Mesendoderm (in vitro differentiated cells): ENCODE results near the gene CELF1.
A peak's percentile ranks its signal among the peaks of the same experiment; 100 is the strongest.
"Not testable (repeated sequence)": the region's sequence is repeated elsewhere in the genome, so short reads cannot be mapped to it uniquely, and the experiment has no call there.

ENCODE experiments used
- DNase-seq: peaks from one replicate; pipeline ENCODE4 v3.0.0; 2013
- H2AK5ac ChIP-seq: 2 replicates; pipeline ENCODE4 v1.6.1; 2013; ENCODE audit warnings: low read length, inconsistent platforms
- H2BK120ac ChIP-seq: 2 replicates; pipeline ENCODE4 v1.6.1; 2013; ENCODE audit warnings: low read depth, mild to moderate bottlenecking, low read length, moderate library complexity, mixed read lengths
- H2BK15ac ChIP-seq: replicated peaks from 2 replicates; pipeline ENCODE4 v1.6.1; 2013; ENCODE audit warnings: low read depth, mild to moderate bottlenecking, moderate library complexity
- H2BK5ac ChIP-seq: 2 replicates; pipeline ENCODE4 v1.6.1; 2013; ENCODE audit warnings: low read length, inconsistent platforms
- H3K18ac ChIP-seq: 2 replicates; pipeline ENCODE4 v1.6.1; 2013; ENCODE audit warnings: mild to moderate bottlenecking, low read length, mixed read lengths
- H3K23ac ChIP-seq: one replicate; pipeline ENCODE4 v1.6.1; 2013; ENCODE audit warnings: low read length
- H3K27ac ChIP-seq: 2 replicates; pipeline ENCODE4 v1.5.1; 2013; ENCODE audit warnings: low read depth, mild to moderate bottlenecking, inconsistent platforms, low read length, moderate library complexity
- H3K27me3 ChIP-seq: 2 replicates; pipeline ENCODE4 v1.6.1; 2013; ENCODE audit warnings: low read length, control low read depth, mild to moderate bottlenecking, inconsistent platforms; ENCODE audit not compliant: insufficient read depth, poor library complexity
- H3K36me3 ChIP-seq: 2 replicates; pipeline ENCODE4 v1.6.1; 2013; ENCODE audit warnings: low read length, inconsistent platforms; ENCODE audit not compliant: control insufficient read depth, insufficient read depth
- H3K4ac ChIP-seq: one replicate; pipeline ENCODE4 v1.6.1; 2013; ENCODE audit warnings: low read depth, mild to moderate bottlenecking, low read length, moderate library complexity
- H3K4me1 ChIP-seq: 2 replicates; pipeline ENCODE4 v1.6.1; 2013; ENCODE audit warnings: low read depth, low read length, inconsistent platforms; ENCODE audit not compliant: control insufficient read depth
- H3K4me2 ChIP-seq: 2 replicates; pipeline ENCODE4 v1.6.1; 2013; ENCODE audit warnings: low read length
- H3K4me3 ChIP-seq: 2 replicates; pipeline ENCODE4 v1.5.1; 2013; ENCODE audit warnings: mild to moderate bottlenecking, low read length
- H3K56ac ChIP-seq: one replicate; pipeline ENCODE4 v1.6.1; 2013; ENCODE audit warnings: low read length
- H3K79me1 ChIP-seq: 2 replicates; pipeline ENCODE4 v1.6.1; 2013; ENCODE audit warnings: low read length, inconsistent platforms
- H3K79me2 ChIP-seq: 2 replicates; pipeline ENCODE4 v1.6.1; 2013; ENCODE audit warnings: mild to moderate bottlenecking, low read length; ENCODE audit not compliant: control insufficient read depth, insufficient read depth
- H3K9ac ChIP-seq: 2 replicates; pipeline ENCODE4 v1.6.1; 2013; ENCODE audit warnings: low read length, inconsistent platforms
- H4K5ac ChIP-seq: one replicate; pipeline ENCODE4 v1.6.1; 2013; ENCODE audit warnings: low read length
- H4K8ac ChIP-seq: one replicate; pipeline ENCODE4 v1.6.1; 2013; ENCODE audit warnings: low read depth, mild to moderate bottlenecking, control low read depth, low read length, moderate library complexity
- WGBS: extraction: QIAGEN DNeasy Blood & Tissue Kit; methylation state at CpG from one replicate; pipeline ENCODE4 v1.1.7; 2013; ENCODE audit warnings: low lambda C conversion rate, missing lambda C conversion rate; ENCODE audit not compliant: insufficient coverage; ENCODE audit errors: extremely low coverage; 5-methylcytosine and 5-hydroxymethylcytosine counted together

The CELF1 gene

GRCh38 chr11:47466201-47466600 is 86.7 kb downstream of the CELF1 start:
- Histone ChIP-seq H3K4me2 (no peak overlapping the region), H3K4me1 (no peaks in the 10 kb centered on the region), H4K8ac (no peak overlapping the region), H3K56ac (no peak overlapping the region), H3K4ac (no peak overlapping the region), H3K18ac (no peak overlapping the region), H3K9ac (no peak overlapping the region), H2AK5ac (no peak overlapping the region), H3K36me3 (peaks cover 11% of the 10 kb centered on the region), H2BK15ac (no peak overlapping the region), H3K79me2 (peaks cover 11% of the 10 kb centered on the region), H4K5ac (no peak overlapping the region), H3K23ac (no peak overlapping the region), H3K79me1 (peaks cover 29% of the 10 kb centered on the region), H2BK120ac (no peak overlapping the region), H2BK5ac (no peak overlapping the region), H3K4me3 (no peak overlapping the region), H3K27me3 (no peaks in the 10 kb centered on the region), H3K27ac (no peak overlapping the region)
- DNase-seq: no peak
- no CpG with 5 or more reads among the region's 5 CpGs for WGBS

- H3K4me1 ChIP-seq: no peaks in the 10 kb centered on the region
- peaks cover 9% of the 10 kb centered on the region for H3K79me2 ChIP-seq
- H3K56ac ChIP-seq: no peak overlapping the region
- H3K27ac ChIP-seq: no peak overlapping the region
- no peak overlapping the region for H3K18ac ChIP-seq
- H2BK120ac ChIP-seq: no peak overlapping the region
- no peak overlapping the region for H2AK5ac ChIP-seq
- H2BK15ac ChIP-seq: no peak overlapping the region
- H3K36me3 ChIP-seq: peaks cover 6% of the 10 kb centered on the region
- H3K23ac ChIP-seq: no peak overlapping the region
- H3K4me3 ChIP-seq: no peak overlapping the region
- no peak overlapping the region for H3K4me2 ChIP-seq
- H3K4ac ChIP-seq: no peak overlapping the region
- H4K8ac ChIP-seq: no peak overlapping the region
- H3K27me3 ChIP-seq: no peaks in the 10 kb centered on the region
- peak; percentile 42 for DNase-seq
- WGBS: no CpG with 5 or more reads among the region's 5 CpGs
- H3K79me1 ChIP-seq: peaks cover 21% of the 10 kb centered on the region
- no peak overlapping the region for H3K9ac ChIP-seq
- H2BK5ac ChIP-seq: no peak overlapping the region
- H4K5ac ChIP-seq: no peak overlapping the region
Measured at GRCh38 chr11:47464483-47464882, 88.4 kb downstream of the CELF1 start.

- no peak overlapping the region for H3K9ac ChIP-seq
- no peak overlapping the region for H3K27ac ChIP-seq
- H2BK120ac ChIP-seq: no peak overlapping the region
- H3K4ac ChIP-seq: no peak overlapping the region
- no peak overlapping the region for H2BK15ac ChIP-seq
- H3K4me3 ChIP-seq: no peak overlapping the region
- no peaks in the 10 kb centered on the region for H3K4me1 ChIP-seq
- H3K23ac ChIP-seq: no peak overlapping the region
- no peaks in the 10 kb centered on the region for H3K79me2 ChIP-seq
- H2BK5ac ChIP-seq: no peak overlapping the region
- H3K79me1 ChIP-seq: peaks cover 8% of the 10 kb centered on the region
- no CpG with 5 or more reads among the region's 7 CpGs for WGBS
- H4K5ac ChIP-seq: no peak overlapping the region
- H3K27me3 ChIP-seq: no peaks in the 10 kb centered on the region
- no peak overlapping the region for H3K18ac ChIP-seq
- peaks cover 5% of the 10 kb centered on the region for H3K36me3 ChIP-seq
- no peak overlapping the region for H2AK5ac ChIP-seq
- H4K8ac ChIP-seq: no peak overlapping the region
- DNase-seq: no peak
- no peak overlapping the region for H3K4me2 ChIP-seq
- H3K56ac ChIP-seq: no peak overlapping the region
Measured at GRCh38 chr11:47461876-47462275, 91.1 kb downstream of the CELF1 start.

GRCh38 chr11:47460571-47461235 is 92.2 kb downstream of the CELF1 start:
- Histone ChIP-seq H3K23ac (no peak overlapping the region), H4K8ac (no peak overlapping the region), H3K4me1 (no peaks in the 10 kb centered on the region), H3K36me3 (peaks cover 5% of the 10 kb centered on the region), H3K4ac (no peak overlapping the region), H2AK5ac (no peak overlapping the region), H3K79me2 (no peaks in the 10 kb centered on the region), H3K4me3 (no peak overlapping the region), H2BK120ac (no peak overlapping the region), H2BK5ac (no peak overlapping the region), H3K4me2 (no peak overlapping the region), H3K18ac (no peak overlapping the region), H3K27ac (no peak overlapping the region), H3K79me1 (peaks cover 4% of the 10 kb centered on the region), H3K9ac (no peak overlapping the region), H3K56ac (no peak overlapping the region), H2BK15ac (no peak overlapping the region), H3K27me3 (no peaks in the 10 kb centered on the region), H4K5ac (no peak overlapping the region)
- no CpG with 5 or more reads among the region's 2 CpGs for WGBS
- no peak for DNase-seq

GRCh38 chr11:47454258-47454671 is 98.7 kb downstream of the CELF1 start:
- H3K4ac ChIP-seq, H2BK15ac ChIP-seq, H2BK120ac ChIP-seq, H2BK5ac ChIP-seq, H4K5ac ChIP-seq, H2AK5ac ChIP-seq, H3K9ac ChIP-seq, H3K4me2 ChIP-seq, H3K4me1 ChIP-seq, H3K27me3 ChIP-seq, H3K23ac ChIP-seq, H4K8ac ChIP-seq, H3K27ac ChIP-seq, H3K79me1 ChIP-seq, H3K18ac ChIP-seq, H3K36me3 ChIP-seq, H3K4me3 ChIP-seq, H3K79me2 ChIP-seq, H3K56ac ChIP-seq: not testable (repeated sequence)
- no CpG with 5 or more reads among the region's 8 CpGs for WGBS
- peak; percentile 88 for DNase-seq

- no peak overlapping the region for H3K23ac ChIP-seq
- H4K8ac ChIP-seq: no peak overlapping the region
- H3K36me3 ChIP-seq: peaks cover 1% of the 10 kb centered on the region
- H3K9ac ChIP-seq: no peak overlapping the region
- no CpG with 5 or more reads among the region's 8 CpGs for WGBS
- H3K4me3 ChIP-seq: no peak overlapping the region
- H2BK120ac ChIP-seq: no peak overlapping the region
- no peak overlapping the region for H3K27ac ChIP-seq
- no peaks in the 10 kb centered on the region for H3K27me3 ChIP-seq
- DNase-seq: no peak
- no peak overlapping the region for H4K5ac ChIP-seq
- no peak overlapping the region for H3K56ac ChIP-seq
- no peak overlapping the region for H3K4me2 ChIP-seq
- no peak overlapping the region for H3K18ac ChIP-seq
- H3K79me2 ChIP-seq: no peaks in the 10 kb centered on the region
- no peaks in the 10 kb centered on the region for H3K4me1 ChIP-seq
- no peak overlapping the region for H2AK5ac ChIP-seq
- no peaks in the 10 kb centered on the region for H3K79me1 ChIP-seq
- H2BK15ac ChIP-seq: no peak overlapping the region
- no peak overlapping the region for H2BK5ac ChIP-seq
- H3K4ac ChIP-seq: no peak overlapping the region
Measured at GRCh38 chr11:47453365-47453764, 99.6 kb downstream of the CELF1 start.
